TTC549 (cell line): ENCODE data around the gene LOXHD1.

Experiments used
- FAIRE-seq: peaks from 2 replicates; lab custom pipeline; 2012; peaks lifted over from hg19 to GRCh38; lab: Jason Lieb, UNC

Gene LOXHD1

DNA sequence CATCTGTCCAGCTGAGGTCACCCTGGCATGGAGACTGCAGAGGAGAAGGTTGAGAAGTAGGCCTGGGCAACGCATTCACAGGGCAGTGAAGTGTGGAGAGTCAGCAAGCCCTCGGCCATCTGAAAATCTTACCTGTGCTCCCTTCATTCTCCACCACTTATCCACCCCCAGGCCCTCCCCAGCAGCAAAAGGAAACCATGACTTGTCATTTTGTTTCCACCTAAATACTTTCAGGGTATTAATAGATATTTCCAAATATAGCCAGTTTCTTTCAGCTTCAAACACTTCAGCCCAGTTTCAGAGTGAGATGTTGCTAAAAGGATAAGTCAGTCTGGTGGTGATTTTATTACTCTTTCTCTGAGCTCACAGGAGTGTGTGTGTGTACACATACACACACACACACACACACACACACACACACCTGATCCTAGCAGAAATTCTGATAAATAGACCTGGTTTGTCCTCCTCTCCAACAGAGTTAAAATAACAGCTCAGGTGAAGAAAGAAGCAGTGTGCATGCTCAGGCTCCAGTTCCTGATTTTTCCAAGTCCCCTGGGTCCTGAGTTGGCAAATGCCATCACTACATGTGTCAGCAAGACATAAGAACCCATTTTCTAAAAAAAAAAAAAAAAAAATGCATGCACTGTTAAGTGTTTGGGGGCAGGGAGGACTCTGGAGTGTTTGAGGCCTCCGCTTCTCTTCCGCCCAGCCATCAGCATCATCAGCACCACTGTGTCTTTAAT is 82.8 kb downstream of the LOXHD1 start:
- no peak for FAIRE-seq

DNA sequence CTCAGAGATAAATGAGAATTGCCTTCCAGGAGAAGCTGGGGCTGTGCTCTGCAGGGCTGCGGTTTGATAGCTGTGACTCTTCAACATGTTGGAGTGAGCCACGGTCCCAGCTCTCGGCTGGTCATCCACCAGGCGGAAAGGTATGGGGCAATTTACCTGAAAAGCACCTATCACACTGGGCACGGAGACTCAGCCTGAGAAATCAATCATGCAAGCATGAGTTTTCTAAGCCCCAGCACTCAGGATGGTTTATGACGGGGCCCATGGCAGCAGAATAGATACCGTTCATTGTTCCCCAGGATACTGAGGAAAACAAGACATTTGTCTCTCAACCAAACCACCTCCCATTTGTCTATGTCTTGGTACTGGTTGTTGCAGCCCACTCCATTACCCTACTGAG is 83.9 kb downstream of the LOXHD1 start:
- FAIRE-seq: no peak

DNA sequence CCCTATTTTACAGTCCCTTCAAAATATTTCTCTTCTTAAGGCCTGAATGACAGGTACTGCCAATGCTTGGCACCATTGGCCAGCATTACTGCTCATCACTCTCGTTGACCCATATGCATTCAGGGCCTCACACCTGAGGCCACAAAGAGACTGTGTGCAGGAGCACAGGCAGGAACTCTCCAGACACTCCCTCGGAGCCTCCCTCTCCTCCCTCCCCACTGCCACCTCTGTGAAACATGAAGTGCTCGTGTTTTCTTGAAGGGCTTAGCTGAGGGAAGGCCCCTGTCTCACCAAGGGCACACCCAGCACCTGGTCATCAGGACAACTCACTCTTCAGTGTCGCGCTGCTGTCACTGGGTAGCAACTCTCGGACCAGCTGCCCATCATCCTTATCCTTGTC is 85.3 kb downstream of the LOXHD1 start:
- no peak for FAIRE-seq

DNA sequence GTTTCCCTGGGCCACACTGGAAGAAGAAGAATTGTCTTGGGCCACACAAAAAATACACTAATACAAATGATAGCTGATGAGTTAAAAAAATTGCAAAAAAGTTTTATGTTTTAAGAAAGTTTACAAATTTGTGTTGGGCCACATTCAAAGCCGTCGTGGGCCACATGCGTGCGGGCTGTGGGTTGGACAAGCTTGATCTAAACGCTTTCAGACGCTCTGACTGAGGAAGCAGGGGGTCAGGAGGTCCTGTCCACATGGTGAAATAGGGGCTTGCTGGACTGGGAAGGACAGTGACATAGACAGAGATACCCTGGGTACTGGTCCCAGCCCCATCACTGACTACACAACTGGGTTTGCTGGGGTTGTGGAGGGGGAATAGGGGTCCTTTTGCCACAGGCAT is 86.4 kb downstream of the LOXHD1 start:
- no peak for FAIRE-seq

DNA sequence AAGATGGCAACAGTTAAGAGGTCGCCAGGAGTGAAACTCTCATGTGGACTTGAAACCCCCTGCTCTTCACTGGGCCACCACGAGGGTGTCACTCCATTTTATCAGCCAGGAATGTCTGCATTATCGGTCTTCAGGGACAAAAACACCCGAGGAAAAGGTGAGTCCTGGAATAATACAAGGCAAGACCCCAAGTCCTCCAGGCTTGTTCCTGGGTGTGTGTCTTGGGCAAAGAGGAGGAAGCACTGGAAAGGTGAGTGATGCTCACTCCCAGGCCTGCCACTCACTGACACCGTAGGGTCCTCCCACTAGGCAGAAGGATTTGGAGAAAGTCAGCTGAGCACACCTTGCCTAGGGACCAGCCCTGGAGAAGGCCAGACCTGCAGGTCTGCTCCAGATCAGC is 86.9 kb downstream of the LOXHD1 start:
- FAIRE-seq: no peak

DNA sequence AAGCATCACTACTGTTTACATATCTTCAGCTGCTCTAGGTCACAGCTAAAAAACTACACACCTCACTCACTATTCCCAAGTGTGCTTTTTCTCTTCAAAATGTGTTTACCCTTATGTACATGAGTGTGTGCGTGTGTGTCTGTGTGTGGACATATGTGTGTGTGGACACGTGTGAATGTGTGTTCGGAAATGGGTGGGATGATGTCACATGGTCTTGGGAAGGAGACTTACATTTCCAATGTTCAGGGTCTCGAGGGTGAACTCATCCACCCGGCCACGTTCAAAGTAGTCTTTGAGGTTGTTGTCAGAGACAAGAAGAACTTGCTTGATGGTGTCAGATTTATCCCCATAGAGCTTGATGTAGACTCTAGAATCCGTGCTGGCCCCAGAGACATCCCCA is 87.8 kb downstream of the LOXHD1 start:
- FAIRE-seq: no peak

DNA sequence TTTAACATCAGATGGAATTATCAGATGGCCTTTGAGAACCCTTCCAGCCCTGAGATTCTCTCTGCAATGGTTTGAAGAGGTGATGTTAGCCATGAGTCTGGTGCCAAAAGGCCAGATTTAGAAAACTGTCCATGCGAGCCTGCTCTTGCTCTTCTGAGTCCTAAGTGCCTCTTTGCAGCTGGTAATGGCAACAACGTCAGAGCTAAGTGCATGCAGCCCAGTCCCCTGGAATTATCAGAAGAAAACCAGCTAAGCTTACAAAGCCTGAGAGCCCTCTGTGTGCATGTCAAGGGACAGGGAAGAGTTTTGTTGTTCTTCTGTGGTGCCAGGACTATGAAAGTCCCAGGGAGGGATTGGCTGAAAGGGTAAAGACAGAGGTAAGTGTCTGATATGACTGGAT is 89.8 kb downstream of the LOXHD1 start:
- no peak for FAIRE-seq

DNA sequence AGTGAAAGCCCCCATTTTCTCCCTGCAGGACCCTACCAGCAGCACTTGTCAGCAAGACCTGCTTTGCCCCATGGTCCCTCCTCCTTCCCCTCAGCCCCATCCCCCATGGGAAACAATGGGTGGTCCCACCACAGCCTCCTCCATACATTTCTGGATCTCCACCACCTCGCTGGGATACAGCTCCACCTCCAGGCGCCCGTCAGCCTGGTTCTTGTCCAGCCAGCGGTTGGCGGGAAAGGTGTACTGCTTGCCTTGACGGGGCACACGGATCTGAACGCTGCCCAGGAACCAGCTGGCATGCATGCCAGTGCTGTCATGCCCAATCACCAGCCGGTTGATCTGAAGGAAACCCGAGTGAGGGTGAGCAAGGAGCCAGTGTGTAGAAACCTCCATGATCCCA is 90.9 kb downstream of the LOXHD1 start:
- FAIRE-seq: no peak

DNA sequence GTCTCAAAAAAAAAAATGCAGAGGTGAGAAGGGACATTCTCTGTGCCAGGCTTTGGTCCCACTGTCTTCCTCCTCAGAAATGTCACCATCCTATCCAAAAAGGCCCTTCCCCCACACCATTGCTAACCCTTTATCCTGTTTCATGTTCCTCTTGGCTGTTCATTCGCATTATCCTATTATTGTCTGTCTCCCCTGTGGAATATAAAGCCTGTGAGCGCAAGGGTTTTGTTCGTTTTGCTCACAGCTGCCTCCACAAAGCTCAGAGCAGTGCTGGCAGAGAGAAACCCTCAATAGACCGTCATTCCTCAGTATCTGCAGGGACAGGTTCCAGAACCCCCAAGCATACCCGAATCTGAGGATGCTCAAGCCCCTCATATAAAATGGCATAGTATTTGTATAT is 91.8 kb downstream of the LOXHD1 start:
- FAIRE-seq: no peak

DNA sequence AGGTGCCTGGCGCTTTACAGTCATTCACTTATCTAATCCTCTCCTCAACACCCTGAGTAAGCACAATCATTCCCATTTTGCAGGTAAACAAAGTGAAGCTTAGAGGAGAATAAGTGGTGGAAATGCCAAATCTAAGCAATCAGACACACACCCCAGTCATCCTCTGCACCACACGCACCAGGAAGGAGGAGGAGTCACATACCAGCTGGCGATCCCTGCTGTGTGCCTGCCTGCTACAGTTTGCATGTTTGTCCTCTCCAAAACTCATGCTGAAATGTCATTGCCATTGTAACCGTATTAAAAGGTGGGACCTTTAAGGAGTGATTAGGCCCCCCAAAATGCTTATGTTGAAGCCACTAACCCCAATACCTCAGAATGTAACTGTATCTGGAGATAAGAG is 93.7 kb downstream of the LOXHD1 start:
- no peak for FAIRE-seq

DNA sequence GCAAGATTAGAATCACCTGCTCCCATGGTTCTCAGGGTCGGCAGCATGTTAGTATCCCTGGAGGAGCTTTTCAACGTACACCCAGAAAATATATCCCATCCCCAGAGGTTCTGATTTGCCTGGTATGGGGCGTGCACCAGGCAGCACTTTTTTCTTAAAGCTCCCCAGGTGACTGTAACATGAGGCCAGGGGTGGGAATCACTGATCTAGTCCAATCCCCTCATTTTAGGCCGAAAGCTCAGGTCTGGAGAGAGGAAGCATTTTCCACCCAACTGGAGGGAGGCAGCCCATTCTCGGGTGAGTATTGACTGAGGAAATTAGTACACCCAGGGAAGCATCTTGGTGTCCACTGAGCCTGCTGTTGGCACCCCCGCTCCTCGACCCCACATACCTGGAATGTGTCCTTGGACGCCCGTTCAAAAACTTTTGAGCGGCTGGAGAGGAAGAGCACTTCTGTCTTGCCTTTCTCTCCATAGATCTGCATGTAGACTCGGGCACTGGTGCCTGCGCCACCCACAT is 94.3 kb downstream of the LOXHD1 start:
- no peak for FAIRE-seq

DNA sequence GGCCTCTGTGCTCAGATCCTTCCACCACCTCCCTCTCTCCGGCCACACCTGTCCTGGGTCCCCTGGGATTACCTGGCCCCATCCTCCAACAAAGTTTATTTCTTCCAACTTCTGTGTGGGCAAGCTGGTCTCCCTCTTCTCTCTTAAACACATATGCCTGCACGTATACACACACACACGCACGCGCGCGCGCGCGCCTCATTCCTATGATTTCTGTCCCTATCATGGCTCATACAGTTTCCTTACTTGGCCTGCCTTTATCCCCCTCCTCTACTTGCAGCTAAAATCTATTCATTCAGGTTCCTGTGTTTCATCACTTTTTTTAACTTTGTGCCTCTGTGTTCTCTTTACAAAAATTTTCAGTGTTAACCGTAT is 96.4 kb downstream of the LOXHD1 start:
- FAIRE-seq: no peak

DNA sequence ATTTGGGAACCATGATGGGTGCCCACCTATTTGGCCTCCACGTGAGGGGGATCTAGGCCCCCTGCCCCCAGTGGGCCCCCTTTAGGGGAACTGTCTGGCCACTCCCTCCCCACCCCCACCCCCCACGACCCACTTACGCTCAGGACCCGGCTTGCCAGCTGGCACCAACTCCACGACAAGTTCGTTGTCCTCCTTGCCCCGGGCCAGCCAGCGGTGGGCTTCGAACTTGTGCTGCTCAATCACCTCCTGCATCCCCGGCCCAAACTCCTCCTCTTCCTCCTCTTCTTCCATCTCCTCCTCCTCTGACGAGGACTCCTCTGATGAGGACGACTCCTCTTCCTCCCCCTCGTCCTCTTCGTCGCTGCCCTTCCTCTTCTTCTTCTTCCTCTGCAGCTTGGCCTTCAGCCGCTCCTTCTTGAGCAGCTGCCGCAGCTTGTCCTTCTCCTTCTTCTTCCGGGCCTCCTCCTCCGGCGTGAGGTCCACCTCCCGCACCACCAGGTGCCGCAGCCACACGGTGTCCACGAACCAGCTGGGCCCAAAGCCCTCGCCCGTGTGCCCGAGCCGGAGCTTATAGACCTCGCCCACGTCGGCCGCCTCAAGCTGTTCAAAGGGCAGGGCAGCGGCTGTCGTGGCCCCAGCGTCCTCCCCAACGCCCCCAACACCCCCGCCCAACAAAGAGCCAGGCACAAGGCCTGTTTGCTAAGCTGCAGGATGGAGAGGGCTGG is 96.9 kb downstream of the LOXHD1 start:
- no peak for FAIRE-seq

DNA sequence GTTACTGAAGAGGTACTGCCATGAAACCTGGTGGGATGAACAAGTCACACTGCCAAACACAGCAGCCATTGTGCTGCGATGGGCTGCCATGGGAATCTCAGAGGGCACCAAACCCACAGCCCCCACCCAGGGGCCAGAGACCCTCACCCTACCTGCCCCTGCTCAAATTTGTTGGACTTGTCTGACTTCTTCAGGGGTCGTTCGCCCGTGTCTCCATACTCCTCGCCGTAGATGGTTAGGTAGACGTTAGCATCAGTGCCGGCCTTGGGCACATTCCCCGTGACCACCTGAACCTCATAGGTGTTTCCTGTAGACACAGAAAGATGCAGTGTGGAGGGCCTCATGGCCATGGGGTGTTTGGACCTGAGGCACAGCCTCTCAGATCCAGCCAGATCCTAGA is 97.7 kb downstream of the LOXHD1 start:
- no peak for FAIRE-seq

DNA sequence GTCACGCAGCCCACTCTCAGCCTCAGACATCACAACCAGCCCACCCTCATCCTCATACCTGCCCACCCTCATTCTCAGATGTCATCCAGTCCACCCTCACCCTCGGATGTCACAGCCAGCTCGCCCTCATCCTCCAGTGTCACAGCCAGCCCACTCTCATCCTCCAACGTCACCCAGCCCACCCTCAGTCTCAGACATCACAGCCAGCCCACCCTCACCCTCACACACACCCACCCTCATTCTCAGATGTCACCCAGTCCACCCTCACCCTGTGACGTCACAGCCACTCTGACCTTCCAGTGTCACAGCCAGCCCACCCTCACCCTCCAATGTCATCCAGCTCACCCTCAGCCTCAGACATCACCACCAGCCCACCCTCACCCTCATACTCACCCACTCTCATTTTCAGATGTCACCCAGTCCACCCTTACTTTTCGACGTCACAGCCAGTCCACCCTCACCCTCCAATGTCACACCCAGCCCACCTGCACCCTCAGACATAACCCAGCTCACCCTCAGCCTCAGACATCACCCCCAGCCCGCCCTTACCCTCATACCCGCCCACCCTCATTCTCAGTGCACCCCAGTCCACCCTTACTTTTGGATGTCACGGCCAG is 100.3 kb downstream of the LOXHD1 start:
- FAIRE-seq: no peak

DNA sequence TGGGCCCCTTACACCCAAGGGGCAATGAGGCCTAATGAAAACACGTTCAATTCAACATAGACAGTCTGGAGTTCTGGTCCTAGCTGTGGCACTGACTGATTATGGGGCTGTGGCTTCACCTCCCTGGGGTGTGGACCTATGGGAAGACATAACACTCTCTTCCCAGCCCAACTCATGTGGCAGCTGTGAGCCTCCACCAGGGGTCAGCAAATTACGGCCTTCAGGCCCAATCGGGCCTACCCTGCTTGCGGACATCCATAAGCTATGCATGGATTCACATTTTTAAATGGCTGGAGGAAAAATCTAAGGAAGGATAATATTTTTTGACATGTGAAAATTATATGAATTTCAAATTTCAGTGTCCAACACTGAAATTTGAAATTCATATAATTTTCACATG is 101.3 kb downstream of the LOXHD1 start:
- no peak for FAIRE-seq

DNA sequence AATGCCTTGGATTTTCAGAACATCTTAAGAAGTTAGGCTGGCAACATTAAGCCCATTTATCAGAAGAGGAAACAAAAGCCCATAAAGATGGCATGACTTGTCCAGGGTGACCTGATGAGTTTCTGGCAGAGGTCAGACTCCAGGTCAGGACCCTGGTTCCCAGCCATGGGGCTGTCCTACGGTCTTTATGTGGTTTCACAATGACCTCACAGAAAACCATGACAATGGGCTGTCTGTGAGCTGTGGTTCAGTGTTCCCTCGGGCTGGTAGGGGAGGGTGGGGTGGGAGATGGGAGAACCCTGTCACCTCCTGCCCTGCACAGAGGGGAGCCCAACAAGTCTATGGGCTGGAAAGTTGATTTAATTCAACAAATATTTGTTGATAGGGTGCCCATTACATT is 101.8 kb downstream of the LOXHD1 start:
- FAIRE-seq: no peak

DNA sequence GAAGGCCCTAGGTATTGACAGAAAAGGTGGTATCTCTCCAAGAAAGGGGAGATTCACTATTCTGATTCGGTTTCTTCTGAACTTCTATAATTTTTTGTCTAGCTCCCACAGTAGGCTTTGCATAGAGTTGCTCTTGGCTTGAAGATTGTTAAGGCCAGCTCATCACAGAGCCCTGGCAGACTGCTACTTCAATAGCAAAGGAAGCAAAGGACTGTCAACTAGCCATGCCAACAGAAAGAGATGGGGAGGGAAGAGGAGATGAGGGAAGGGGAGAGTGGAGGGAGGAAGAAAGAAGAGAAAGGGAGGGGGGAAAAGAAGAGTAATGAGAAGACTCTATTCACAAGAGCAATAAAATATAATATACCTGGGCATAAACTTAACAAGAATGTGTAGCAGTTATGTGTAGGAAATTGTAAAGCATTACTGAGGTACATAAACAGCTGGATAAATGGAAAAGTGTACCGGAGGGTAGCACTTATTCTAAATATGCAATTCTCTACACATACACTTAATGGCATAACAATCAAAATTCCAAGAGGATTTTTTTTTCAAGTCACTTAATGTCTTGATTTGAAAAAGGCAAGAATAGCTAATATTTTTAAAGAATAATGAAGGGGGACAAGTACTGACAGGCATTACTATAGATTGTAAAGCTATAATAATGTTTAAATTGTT is 102.5 kb downstream of the LOXHD1 start:
- no peak for FAIRE-seq

DNA sequence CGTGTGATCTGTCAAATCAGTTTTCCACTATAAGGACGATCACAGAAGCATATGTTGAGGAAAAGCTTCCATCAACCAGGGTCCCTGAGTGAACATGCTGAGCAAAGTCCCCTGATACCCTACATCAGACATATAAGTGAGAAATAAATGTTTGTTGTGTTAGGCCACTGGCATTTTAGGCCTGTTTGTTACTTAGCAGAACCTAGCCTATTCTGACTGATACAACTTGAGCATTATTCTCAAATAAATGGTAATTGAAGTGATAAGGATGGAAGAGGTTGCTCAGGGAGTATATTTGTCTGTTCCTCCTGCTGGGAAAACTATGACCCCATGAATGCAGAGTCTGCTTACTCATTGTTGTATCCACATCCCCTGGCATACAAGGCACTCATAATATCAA is 106.4 kb downstream of the LOXHD1 start:
- no peak for FAIRE-seq

DNA sequence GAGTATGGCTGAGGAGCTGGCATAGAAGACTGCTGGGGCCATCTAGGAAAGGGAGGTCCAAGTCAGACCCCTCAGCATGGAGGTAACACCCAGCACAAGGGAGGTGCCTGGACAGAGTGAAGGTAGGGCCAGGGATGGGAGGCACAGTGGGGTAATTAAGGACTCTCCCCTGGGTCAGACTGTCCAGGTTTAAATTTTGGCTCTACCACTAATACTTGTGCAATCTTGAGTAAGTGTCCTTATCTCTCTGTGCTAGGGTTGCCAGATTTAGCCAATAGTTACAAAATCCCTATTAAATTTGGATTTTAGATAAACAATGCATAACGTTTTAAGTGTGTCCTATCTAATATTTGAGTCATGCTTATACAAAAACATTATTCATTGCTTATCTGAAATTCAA is 109.5 kb downstream of the LOXHD1 start:
- no peak for FAIRE-seq

DNA sequence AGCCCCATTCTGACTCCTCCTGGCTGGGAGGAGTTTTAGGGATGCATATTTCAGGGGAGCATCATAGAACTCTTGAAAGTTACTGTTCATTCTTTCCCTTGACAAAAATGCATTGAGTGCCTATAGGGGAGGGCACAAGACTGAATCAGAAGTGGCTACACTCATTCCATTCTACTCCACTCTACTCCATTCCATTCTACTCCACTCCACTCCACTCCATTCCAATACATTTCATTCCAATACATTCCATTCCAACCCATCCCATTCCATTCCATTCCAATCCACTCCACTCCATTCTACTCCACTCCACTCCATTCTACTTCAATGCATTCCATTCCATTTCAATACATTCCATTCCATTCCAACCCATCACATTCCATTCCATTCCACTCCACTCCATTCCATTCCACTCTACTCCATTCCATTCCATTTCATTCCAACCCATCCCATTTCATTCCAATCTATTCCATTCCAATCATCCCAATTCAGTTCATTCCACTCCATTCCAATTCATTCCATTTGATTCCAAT is 110.8 kb downstream of the LOXHD1 start:
- FAIRE-seq: no peak

DNA sequence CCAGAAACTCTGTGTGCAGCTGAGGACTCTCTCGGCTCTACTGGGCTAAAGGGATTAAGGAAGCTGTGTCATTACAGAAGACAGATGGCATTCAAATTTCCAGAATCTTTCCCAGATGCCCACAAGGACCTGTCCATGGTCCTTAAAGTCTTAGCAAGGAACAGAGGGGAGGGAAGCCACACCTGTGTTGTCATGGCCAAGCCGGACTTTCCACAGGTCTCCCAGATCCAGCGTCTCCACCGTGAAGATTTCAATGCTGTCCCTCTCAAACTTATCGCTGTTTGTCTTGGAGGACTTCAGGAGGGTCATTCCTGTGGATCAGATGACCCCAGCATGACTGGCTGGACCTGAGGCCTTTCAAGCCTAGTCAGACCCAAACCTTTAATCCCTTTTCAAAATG is 114.5 kb downstream of the LOXHD1 start:
- no peak for FAIRE-seq
